ENCODE results near the gene KCND3.
A peak's percentile ranks its signal among the peaks of the same experiment; 100 is the strongest.

The KCND3 gene

DNA sequence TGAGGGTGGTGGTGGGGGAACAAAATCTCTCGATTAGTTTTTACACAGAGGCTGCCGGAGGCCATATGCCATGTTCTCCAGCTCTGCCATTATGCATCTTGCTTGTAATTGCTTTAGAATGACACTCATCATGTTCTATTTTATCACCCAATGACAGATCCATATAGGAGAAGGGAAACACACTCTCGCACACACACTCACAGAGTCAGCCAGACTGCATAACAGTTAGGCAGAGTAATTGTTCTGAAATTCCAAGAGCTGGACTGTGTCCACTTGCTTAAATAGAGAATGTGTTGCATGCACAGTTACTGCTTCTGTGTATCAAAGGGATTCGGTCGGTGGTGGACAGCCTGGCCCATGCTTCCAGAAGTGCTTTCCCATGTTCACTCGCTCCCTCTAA, 30.6 kb downstream of the KCND3 start:
- peak; percentile 30 for DNase-seq (ENCODE audit: low spot score)

DNA sequence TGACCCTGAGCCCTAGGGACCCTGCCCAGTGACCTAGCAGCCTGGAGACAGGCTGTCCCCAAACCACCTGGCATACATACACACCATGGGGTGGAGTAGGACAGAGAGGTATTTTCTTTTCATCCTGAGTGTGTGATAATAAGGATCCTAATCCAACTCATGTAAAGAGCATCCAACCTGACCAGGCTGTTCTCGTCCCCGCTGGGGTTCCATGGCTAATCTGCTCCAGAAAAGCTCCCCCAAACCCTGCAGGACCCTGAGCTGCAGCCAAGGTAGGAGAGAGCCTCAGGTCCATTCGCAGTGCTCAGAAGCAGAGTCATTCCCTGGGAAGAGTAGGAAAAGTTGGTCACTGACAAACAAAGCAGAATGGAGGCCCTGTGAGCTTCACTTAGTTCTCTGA, 31.4 kb downstream of the KCND3 start:
- no peak for DNase-seq (ENCODE audit: low spot score)

DNA sequence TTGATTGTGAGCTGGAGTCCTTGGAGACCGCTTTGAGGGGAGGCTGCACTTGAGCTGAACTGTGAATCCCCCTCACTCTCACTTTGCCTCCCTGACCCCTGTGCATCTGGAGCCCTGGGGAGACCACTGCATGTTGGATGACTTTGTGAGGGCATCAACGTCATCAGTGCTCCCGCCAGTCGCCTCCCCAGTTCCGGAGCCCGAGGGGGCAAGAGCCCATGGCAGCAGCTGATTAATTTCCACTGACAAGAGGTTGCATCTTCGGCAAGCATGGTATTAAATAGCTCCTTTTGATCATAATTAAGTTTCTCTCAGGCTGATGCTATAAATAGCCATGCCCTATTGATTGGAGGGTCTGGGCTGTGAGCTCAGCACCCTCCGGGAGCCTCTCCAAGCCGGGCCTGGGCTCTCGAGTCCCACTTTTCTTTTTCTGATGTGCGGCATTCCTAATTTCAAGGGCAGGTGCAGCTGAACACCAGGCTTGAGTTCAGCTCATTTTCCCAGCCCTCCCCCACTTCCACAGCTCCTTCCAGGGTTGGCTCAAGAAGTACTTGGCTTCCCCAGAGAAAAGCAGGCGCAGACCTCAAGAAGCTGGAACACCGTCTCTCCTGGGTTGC, 33.2 kb downstream of the KCND3 start:
- DNase-seq (ENCODE audit: low spot score) = peak; percentile 53

DNA sequence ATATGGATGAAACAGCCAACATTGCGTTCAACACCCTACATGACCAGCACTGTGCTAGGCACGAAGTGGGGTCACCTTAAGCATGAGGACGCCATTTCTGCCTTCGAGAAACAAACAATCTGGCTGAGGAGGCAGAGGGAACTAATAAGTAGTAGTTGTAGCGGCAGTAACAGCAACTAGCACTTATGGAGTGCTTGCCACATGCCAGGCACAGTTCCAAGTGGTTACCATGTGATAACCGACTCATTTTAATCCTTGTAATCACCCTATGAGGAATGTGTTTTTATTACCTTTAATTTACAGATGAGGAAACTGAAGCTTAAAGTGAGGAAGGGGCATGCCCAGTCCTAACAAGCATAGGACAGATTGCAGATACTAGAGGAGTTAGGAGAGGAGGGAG, 33.7 kb downstream of the KCND3 start:
- no peak for DNase-seq (ENCODE audit: low spot score)

DNA sequence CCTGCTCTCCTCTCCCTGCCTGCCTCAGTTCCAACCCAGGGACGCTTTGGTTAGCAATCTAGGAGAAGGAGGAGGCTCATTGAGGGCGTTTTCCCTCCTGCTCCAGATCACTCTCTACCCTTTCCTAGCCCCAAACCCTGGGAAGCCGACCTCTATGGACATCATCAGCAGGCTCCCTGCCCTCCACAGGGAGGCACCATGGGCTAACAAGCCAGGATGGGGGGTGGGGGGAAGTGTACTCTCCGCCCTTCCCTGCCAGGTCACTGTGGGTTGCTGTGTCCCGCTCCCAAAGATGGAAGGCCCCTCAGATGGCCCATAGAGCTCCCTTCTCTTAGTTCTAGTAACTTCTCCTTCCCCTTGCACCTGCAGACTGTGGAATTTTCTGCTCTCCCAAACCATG, 35.7 kb downstream of the KCND3 start:
- no peak for DNase-seq (ENCODE audit: low spot score)

DNA sequence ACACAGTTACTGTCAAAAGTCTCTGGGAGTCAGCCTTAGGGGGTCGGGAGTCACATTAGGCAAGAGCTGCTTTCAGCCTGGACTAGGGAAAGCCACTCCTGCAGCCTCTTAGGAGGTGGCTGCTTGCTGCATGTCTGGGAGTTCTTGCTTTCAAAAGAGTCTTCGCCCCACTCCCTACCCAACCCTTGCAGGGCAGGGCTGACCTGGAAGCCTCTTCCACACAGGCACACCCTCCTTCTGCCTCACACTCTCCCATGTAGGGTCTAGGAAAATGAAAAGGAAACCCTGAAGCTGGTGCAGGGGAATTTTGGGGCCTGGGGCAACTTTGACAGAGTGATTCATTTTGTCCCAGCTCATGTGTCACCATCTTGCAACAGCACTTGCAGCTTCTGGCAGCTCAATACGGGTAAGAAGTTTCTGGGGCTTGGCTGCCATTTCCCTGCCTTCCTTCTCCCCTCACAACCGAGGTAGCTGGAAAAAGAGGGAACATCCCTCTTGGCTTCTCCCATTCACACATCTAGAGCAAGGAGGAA, 37.3 kb downstream of the KCND3 start:
- DNase-seq (ENCODE audit: low spot score) = no peak

DNA sequence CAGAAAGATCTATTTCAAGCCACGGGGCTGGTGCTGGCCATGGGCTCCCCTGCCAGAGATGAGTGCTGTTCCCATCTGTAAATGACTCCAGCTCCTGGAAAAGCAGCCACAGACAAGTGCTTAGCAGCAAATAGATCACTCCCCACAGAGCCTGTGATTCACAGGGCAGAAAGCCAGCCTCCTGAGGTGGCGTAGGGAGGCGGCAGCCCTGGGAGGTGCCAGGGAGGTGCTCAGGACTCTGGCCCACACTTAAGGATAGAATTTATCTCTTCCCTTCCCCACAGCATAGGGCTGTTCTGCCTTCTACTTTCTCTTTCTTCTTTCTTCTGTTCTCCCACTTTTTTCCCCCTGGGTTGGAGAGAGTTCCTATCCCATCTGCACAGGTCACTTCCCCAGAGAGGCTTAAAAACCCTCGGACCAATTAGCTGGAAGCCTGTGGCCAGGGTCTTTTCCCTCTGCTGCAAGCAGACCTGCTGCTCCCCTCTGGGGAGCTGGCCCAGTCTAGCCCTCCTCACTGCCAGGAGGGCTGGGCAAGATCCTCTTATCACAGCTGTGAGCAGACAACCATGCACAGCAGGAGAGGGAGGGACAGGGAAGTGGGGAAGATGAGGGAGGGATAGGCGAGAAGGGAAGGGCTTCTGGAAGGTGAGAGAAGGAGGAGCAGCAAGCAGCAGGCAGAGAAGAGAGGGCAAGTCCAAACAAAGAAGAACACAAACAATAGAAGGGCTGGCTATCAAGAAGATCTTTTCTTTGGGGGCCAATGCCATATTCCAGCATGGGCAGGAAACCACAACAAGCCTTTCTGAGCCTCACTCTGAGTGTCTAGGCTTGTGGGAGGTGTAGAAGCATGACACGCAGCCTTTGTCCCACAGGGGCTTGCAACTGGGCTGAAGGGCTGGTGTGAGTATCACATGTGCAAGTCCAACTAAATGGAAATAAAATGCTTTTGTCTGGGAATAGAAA, 41.0 kb downstream of the KCND3 start:
- peak; percentile 60 for DNase-seq (ENCODE audit: low spot score)

DNA sequence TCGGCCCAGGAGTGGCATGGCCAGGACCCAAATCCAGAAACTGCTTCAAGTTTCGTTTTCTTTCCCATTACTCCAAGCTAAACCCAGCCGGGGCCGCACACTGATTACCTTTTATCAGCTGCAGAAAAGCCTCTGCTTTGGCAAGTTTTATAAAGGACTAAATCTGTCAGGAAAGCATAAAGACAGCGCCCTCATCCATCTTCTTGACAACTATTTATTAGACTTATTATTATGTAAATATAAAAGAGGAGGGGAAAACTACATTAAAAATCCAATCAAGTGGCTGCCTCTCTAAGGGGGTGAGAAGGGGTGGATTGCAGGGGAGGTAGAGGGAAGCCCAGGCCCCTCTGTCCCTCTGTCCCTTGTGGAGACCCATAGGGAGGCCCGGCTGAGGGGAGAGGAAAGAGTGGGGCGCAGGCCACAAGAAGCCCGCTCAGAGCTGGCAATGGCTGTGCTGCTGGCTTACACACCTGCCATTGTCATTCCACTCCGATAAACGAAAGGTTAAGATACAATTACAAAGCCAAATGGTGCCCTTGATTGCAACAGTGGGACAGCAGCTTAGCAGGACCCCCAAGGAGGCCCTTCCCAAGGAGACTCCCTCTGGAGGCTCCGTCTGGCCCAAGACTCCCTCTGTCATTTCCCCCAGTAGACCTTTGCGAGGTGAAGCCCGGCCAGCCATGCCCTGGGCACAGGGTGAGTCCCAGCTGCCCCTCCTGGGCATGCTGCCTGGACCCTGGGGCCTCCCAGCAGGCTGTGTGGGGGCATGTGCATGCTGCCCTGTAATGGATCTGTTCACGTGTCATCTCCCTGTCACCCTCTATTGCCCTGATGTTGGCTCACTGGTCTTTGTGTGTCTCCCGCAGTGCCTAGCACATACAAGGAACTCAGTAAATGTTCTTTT, 45.4 kb downstream of the KCND3 start:
- no peak for DNase-seq (ENCODE audit: low spot score)

DNA sequence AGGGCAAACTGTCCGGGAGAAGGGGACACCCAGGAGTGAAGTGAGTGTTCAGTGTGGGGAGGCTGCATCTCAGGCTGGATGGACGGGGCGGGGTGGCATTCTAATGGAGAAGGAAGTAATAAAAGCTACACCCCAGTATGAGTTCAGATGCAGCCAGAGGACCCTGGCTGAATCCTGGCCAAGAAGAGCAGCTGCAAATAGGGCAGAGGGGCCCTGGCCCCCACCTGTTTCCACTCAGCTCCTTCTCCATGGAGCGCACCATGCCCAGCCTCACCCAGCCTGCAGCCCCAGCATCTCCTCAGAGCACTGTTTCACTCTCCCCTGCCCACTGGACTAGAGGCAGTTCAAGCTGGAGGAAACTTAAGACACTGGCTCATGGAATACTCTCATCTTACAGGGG, 46.4 kb downstream of the KCND3 start:
- no peak for DNase-seq (ENCODE audit: low spot score)

DNA sequence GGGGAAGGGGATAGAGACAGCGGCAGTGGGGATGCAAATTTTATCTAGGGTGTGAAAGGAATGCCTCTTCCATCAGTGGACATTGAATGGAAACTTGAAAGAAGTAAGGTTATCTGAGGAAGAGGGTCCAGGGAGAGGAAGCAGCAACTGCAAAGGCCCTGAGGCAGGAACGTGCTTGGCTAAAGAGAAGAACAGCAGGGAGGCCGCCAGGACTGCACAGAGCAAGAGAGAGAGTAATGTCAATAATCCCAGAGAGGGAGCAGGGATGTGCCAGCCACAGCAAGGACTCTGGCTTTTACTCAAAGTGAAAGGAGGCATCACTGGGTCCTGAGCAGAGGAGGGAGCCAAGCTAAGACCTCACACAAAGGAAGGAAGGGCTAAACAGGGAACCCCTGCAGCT, 50.9 kb downstream of the KCND3 start:
- no peak for DNase-seq (ENCODE audit: low spot score)

DNA sequence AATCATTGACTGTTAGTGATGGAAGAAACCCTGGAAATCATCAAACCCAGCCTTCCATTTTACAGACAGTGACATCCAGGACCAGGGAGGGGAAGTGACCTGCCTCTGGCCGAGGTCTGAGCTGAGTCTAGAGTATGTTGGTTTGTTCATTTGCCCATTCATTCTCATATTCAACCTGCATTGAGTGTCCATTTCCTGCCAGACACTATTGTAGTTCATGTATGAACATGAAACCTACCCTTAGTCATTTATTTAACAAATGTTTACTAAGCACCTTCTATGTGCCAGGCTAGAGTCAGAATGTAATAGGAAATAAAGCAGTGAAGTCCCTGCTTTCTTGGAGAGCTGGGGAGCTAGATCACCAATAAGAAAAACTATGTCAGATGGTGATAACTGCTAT, 51.3 kb downstream of the KCND3 start:
- no peak for DNase-seq (ENCODE audit: low spot score)

DNA sequence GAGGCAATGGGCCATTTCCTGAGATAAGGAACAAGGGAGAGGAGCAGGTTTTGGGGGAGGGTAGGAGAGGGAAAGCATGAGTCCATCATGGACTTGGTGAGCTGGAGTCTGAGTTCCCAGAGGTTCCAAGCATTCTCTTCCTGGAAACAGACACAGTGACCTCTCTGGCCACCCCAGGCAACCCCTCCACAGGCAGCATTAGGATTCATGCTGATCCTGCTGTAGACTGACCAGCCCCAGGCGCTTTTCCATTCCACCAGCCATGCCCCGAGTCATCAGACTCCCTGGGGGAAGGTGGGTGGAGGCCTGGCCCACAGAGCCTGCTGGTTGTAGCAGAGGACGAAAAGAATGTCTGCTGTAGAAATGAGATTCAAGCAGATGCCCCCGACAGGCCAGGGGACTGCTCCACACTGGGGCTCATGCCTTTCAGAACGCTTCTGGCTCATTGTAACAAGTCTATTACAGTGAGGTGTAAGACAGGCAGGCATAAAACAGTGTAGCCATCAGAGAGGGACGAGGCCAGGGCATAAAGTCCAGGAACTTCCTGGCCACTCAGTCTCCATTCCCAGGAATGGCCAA, 52.2 kb downstream of the KCND3 start:
- no peak for DNase-seq (ENCODE audit: low spot score)

DNA sequence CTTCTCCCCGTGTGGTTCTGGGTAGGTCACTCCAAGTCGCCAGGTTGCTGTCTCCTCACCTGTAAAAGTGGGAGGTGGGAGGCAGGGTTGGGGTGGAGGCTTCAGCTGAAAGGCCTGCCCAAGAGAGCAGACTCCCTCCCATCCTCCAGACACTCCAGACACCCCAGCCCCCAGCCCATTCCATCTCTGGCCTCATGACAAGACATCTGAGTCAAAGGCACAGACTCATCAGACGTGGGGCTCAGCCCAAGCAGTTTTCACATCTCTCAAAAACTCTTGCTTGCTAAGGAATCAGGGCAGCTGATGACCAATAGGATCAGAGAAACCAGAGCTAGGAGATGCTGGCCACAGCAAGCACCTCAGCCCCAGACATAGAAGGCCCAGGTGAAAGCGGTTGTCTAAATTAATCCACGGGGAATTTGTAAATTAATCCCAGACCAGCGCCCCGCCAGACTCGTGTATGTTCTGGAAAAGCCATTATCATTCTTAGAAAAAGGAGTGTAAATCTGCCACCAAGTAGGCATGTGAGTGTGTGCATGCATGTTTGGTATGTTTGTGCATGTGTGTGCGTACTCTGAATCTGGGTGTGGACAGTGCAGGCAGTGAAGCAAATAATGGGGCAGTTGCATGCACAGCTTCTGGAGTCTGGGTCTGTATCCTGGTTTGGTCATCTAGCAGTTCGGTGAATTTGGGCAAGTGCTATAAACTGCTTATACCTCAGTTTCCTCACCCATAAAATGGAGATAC, 55.2 kb downstream of the KCND3 start:
- no peak for DNase-seq (ENCODE audit: low spot score)

DNA sequence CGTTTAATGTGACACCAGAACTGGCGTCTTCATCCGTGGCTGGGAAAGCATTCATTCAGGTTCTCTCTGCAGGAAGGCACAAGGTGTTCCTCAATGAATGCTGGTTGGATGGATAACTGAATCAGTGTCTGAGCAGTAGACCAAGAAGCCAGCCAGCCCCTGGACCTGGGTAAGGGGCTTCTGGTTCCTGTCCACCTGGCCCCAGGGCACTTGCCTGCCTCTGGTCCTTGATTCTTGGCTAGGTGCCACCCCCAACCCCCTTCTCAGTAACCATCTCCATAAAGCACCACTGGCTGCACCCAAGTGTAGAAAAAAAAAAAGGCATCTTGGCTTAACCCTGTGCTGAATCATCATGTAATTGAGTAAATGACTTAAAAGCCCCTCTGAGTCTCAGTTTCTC, 59.1 kb downstream of the KCND3 start:
- no peak for DNase-seq (ENCODE audit: low spot score)

DNA sequence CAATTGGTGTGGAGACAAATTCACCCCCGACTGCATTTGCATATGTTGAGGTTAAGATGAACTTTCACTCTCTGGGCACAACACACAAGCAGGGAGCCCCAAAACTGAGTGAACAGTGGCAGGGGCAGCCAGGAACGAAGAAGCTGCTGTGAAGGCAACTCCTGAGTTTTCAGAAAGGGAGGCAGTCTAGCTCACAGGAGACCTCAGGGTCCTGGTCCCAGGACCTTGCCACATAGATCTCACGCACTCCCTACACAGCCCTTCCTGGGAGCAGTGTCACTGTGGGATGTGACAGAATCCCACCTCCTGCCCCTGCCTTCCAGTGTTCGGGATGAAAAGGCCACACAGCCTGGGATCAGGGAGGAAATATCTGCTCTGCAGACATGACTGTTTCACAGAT, 60.9 kb downstream of the KCND3 start:
- no peak for DNase-seq (ENCODE audit: low spot score)

DNA sequence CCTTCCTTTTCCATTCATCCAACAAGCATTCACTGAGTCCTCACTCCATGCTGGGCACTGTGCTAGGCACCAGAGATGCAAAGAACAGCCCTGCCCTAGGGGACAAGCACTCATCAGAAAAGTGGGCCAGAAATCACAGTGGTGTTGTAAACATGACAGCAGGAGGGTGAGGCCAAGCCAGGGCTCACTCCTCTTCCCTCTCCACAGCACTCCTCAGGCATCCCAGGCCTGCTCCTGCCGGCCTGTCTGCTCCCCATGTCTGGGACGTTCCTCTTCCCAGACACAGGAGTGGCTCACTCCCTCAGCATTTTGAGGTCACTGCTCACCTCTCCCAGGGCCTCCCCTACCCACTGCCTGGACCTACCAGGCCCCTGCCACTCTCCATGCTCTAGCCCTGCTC, 61.8 kb downstream of the KCND3 start:
- no peak for DNase-seq (ENCODE audit: low spot score)

DNA sequence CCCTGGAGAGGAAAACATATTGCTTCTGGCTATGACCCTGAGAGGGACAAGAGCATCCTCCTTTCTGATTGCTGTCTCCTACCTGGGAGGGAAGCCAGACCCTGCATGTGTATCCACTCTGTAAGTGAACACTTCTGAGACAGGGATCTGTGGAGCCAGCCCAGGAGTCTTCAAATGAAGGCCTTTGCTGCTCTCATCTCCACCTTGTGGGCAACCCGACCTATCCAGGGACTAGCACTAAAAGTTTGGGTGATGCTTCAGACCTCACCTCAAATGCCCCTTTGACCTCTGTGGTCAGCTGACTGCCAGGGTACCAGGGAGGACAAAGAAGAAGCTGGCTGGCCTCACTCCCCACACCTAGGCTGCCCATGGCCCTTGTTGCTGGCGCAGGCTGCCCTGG, 64.7 kb downstream of the KCND3 start:
- DNase-seq (ENCODE audit: low spot score) = no peak

DNA sequence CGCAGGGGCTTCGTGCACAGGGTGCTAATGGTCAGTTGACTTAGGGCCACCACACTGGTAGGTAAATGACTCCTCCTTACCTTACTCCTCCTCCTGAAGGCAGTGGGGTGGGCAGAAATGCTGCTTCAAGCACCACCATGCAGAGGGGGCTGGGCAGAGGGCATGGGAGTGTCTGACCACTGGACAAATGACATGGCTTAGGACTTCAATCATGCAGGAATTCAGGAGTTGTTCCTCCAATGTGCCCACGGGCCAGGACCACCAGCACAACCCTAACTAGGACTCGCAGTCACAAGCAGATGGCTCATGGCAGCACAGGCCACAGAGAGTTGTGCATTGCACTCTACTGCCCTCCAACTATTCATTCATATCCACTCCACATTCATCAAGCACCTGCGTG, 65.7 kb downstream of the KCND3 start:
- DNase-seq (ENCODE audit: low spot score) = no peak

DNA sequence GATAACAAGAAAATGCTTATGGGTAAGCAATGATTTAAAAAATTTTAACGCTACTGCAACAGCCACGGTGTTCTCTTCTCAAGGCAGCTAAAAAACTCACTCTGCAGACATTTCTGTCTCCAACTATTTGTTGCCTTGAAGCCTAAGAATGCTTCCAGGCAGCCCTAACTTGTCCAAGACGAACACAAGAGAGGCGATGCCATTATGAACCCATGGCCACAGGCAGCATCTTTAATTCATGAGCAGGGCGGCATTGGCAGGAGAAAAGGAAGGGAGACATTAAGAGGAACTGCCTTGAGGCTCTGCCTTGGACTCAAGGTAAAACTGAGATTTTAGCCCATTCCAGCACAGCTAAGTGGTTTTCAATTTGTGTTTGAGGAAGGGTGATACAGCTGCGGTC, 67.5 kb downstream of the KCND3 start:
- peak; percentile 42 for DNase-seq (ENCODE audit: low spot score)

DNA sequence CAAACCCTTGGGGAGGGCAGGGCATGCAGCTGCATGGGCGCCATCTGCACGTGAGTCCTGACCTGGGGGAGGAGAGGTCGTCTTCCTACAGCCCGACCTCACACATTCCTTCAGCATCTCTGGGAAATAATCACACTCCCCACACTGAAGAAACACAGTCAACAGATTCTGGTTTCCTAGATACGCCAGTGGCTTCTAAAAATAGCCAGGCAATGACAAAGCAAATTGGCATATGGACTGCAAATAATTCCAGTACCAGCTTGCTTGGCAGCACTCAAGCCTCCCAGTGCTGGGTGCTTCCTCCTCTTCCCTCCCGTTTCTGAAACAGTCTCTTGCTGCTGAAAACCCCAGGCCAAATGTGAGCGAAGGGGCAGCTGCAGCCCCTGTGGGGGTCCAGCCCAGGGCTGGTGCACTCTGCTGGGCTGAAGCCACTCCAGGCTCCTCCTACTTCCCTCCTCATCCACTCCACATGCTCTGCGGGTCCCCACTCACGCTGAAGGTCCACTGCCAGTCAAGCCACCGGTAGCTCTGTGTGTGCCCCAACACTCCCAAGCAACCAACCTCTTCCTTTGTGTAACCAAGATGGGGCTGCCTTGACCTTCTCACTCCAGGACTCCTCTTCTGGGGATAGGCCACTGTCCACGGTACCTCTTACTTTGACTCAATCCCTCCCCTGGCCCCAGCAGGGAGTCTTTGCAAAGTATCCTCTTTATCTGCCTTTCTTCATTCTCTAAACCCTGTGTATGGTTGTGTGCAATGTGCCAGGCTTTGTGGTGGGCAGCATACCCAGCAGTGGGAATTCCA, 69.0 kb downstream of the KCND3 start:
- peak; percentile 87 for DNase-seq (ENCODE audit: low spot score)
